Upper lobe of left lung (tissue), 4 donors: ENCODE data around the gene LCE1A.

Experiments
- CTCF ChIP-seq, 6 experiments: fragments of 450-650 bp in 4 of 6; fragments of 200-600 bp in 2 of 6; sonication (generic) in 2 of 6; IDR thresholded peaks; one replicate each; pipeline ENCODE4 v1.5.1; 2016 to 2019; ENCODE audit warnings: antibody characterized with exemption in 6 of 6
- POLR2A ChIP-seq, 4 donors: fragments of 450-650 bp; IDR thresholded peaks; one replicate each; pipeline ENCODE4 v1.5.1; 2016 to 2017; ENCODE audit warnings: antibody characterized with exemption in 4 of 4, mild to moderate bottlenecking in 2 of 4

- no peak for TF ChIP-seq CTCF (IDR thresholded peaks at IDR 0.05)
- no peak for TF ChIP-seq POLR2A (IDR thresholded peaks at IDR 0.05)
These were observed 41.2 kb upstream of the LCE1A start, which contains the start of gene LCE1E for GRCh38 chr1:152786077-152786476.
